WTC11 (cell line): ENCODE data around the gene RGS6.

Experiments used
- ZNF263 ChIP-seq: sonication (generic); formaldehyde crosslinking; IDR thresholded peaks from 2 replicates; pipeline ENCODE4 v1.8.1; 2022; ENCODE audit warnings: low read depth, mild to moderate bottlenecking, moderate library complexity, missing genetic modification reagents
- TF ChIP-seq, protein P1 (sequence below): fragments of 200-600 bp; IDR thresholded peaks from 2 replicates; pipeline ENCODE4 v1.8.0; 2022; ENCODE audit warnings: antibody characterized with exemption

DNA sequence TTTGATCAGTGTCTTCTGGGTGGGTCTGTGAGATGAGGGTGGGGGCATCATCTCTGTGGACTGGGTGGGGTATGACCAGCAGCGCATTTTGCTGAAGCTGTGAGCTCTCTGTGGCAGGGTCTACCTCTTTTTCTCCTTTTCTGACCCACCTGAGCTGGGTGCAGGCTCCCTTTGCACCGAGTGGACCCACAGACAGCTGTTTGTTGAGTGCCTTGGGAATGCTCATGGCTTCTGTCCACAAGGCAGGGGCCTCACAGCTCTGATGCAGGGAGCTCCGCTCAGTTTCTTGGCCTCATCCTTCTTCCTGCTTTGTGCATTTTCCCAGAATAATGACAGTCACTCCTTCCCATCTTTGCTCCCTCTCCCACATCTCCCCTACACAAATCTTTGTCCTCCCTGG is 581.1 kb downstream of the RGS6 start:
- TF ChIP-seq ZNF263 (CRISPR knock-in tag) = no peak
- TF ChIP-seq, protein P1, sequence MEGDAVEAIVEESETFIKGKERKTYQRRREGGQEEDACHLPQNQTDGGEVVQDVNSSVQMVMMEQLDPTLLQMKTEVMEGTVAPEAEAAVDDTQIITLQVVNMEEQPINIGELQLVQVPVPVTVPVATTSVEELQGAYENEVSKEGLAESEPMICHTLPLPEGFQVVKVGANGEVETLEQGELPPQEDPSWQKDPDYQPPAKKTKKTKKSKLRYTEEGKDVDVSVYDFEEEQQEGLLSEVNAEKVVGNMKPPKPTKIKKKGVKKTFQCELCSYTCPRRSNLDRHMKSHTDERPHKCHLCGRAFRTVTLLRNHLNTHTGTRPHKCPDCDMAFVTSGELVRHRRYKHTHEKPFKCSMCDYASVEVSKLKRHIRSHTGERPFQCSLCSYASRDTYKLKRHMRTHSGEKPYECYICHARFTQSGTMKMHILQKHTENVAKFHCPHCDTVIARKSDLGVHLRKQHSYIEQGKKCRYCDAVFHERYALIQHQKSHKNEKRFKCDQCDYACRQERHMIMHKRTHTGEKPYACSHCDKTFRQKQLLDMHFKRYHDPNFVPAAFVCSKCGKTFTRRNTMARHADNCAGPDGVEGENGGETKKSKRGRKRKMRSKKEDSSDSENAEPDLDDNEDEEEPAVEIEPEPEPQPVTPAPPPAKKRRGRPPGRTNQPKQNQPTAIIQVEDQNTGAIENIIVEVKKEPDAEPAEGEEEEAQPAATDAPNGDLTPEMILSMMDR = no peak
